ENCODE measurements around the gene MICALL2. TPM values are rescaled to one million over a fixed set of nuclear protein-coding genes. Genes with fewer than 3 reads are reported as not detected.
"Not testable (repeated sequence)": the region's sequence is repeated elsewhere in the genome, so short reads cannot be mapped to it uniquely, and the experiment has no call there.

Gene MICALL2
- total RNA-seq, 4 donors from 2014 or later: 9.1 to 18.3 (median 14.6) TPM

GRCh38 chr7:1445341-1445740, 13.9 kb downstream of the MICALL2 start:
- H3K4me1 ChIP-seq: peaks cover 0 to 44% (median 32%) of the 10 kb centered on the region in 4 donors
- 91% methylated on average over 16 of the region's 21 CpGs for WGBS
- no peak for DNase-seq (ENCODE audit: extremely low spot score)
- H3K27ac ChIP-seq (replicated peaks in 1 of 4): no peak overlapping the region
- no peak overlapping the region for H3K4me3 ChIP-seq
- TF ChIP-seq EP300 (IDR thresholded peaks at IDR 0.05): no peak
- TF ChIP-seq POLR2A (IDR thresholded peaks at IDR 0.05; ENCODE audit: low read depth): no peak
- no peak for TF ChIP-seq POLR2AphosphoS5 (IDR thresholded peaks at IDR 0.05)
- no peak for TF ChIP-seq CTCF (IDR thresholded peaks at IDR 0.05)
- intact Hi-C loops (cut with DNase I): no loop called here
- H3K27me3 ChIP-seq: no peaks in the 10 kb centered on the region
- peaks cover 5 to 53% (median 29%) of the 10 kb centered on the region in 4 donors for H3K36me3 ChIP-seq
- H3K9me3 ChIP-seq: no peaks in the 10 kb centered on the region

GRCh38 chr7:1444925-1445322, 14.3 kb downstream of the MICALL2 start:
- H3K27me3 ChIP-seq: no peaks in the 10 kb centered on the region
- 45% methylated on average over 4 of the region's 24 CpGs for WGBS

GRCh38 chr7:1444214-1444924, 14.9 kb downstream of the MICALL2 start:
- Histone ChIP-seq H3K36me3 (peaks cover 8 to 48% (median 28%) of the 10 kb centered on the region in 4 donors), H3K4me3 (no peak overlapping the region)
- WGBS: 91% methylated on average over 18 of the region's 45 CpGs

More at GRCh38 chr7:1444925-1445322, 14.3 kb downstream of the MICALL2 start:
- H3K4me1 ChIP-seq: peaks cover 0 to 40% (median 30%) of the 10 kb centered on the region in 4 donors
- H3K36me3 ChIP-seq: peaks cover 8 to 53% (median 31%) of the 10 kb centered on the region in 4 donors
- intact Hi-C loops (cut with DNase I): no loop called here
- H3K27ac ChIP-seq (replicated peaks in 1 of 4): no peak overlapping the region
- DNase-seq (ENCODE audit: extremely low spot score): no peak
- no peak overlapping the region for H3K4me3 ChIP-seq
- no peak for TF ChIP-seq CTCF (IDR thresholded peaks at IDR 0.05)
- no peak for TF ChIP-seq POLR2A (IDR thresholded peaks at IDR 0.05; ENCODE audit: low read depth)
- TF ChIP-seq EP300 (IDR thresholded peaks at IDR 0.05): no peak
- TF ChIP-seq POLR2AphosphoS5 (IDR thresholded peaks at IDR 0.05): no peak
- H3K9me3 ChIP-seq: no peaks in the 10 kb centered on the region

GRCh38 chr7:1443587-1444200, 15.6 kb downstream of the MICALL2 start:
- intact Hi-C loops (cut with DNase I); H3K27ac ChIP-seq (replicated peaks in 1 of 4); H3K9me3 ChIP-seq; DNase-seq (ENCODE audit: extremely low spot score); H3K4me3 ChIP-seq; H3K27me3 ChIP-seq: not testable (repeated sequence)
- peaks cover 8 to 49% (median 29%) of the 10 kb centered on the region in 4 donors for H3K36me3 ChIP-seq
- WGBS: 95% methylated on average over 9 of the region's 42 CpGs
- peaks cover 0 to 30% (median 23%) of the 10 kb centered on the region in 4 donors for H3K4me1 ChIP-seq

More at GRCh38 chr7:1444214-1444924, 14.9 kb downstream of the MICALL2 start:
- intact Hi-C loops (cut with DNase I): no loop called here
- Histone ChIP-seq H3K27me3 (no peaks in the 10 kb centered on the region), H3K9me3 (no peaks in the 10 kb centered on the region), H3K27ac (replicated peaks in 1 of 4) (no peak overlapping the region), H3K4me1 (peaks cover 0 to 34% (median 25%) of the 10 kb centered on the region in 4 donors)
- DNase-seq (ENCODE audit: extremely low spot score): no peak
- TF ChIP-seq POLR2A (IDR thresholded peaks at IDR 0.05; ENCODE audit: low read depth): no peak
- TF ChIP-seq EP300 (IDR thresholded peaks at IDR 0.05): no peak
- TF ChIP-seq POLR2AphosphoS5 (IDR thresholded peaks at IDR 0.05): no peak
- TF ChIP-seq CTCF (IDR thresholded peaks at IDR 0.05): no peak

GRCh38 chr7:1442355-1443124, 16.7 kb downstream of the MICALL2 start:
- H3K4me3 ChIP-seq: no peak overlapping the region

More at GRCh38 chr7:1442355-1443124, 16.7 kb downstream of the MICALL2 start:
- Histone ChIP-seq H3K9me3 (no peaks in the 10 kb centered on the region), H3K4me1 (peaks cover 0 to 18% (median 12%) of the 10 kb centered on the region in 4 donors), H3K36me3 (peaks cover 8 to 56% (median 39%) of the 10 kb centered on the region in 4 donors), H3K27me3 (no peaks in the 10 kb centered on the region), H3K27ac (replicated peaks in 1 of 4) (no peak overlapping the region)
- TF ChIP-seq POLR2AphosphoS5 (IDR thresholded peaks at IDR 0.05): no peak
- no peak for TF ChIP-seq POLR2A (IDR thresholded peaks at IDR 0.05; ENCODE audit: low read depth)
- no peak for TF ChIP-seq CTCF (IDR thresholded peaks at IDR 0.05)
- TF ChIP-seq EP300 (IDR thresholded peaks at IDR 0.05): no peak
- WGBS: 92% methylated on average over 20 of the region's 20 CpGs
- DNase-seq (ENCODE audit: extremely low spot score): no peak
- intact Hi-C loops (cut with DNase I): no loop called here
